GM12878 (cell line): ENCODE data around the gene MTHFS. TPM values are rescaled to one million over a fixed set of nuclear protein-coding genes. Genes with fewer than 3 reads are reported as not detected.

Source experiments
- ATAC-seq: fragments of 200-7000 bp; cut with Tn5 transposase; 3 replicates; pipeline ENCODE4 v1.9.1; 2020; ENCODE audit warnings: mild to moderate bottlenecking, moderate library complexity
- BruUV-seq: library from RNA; stranded (reverse); fragments of 400-500 nt; replicated peaks from 2 replicates; lab custom pipeline; 2021; lab: Mats Ljungman, UMichigan
- CTCF ChIA-PET: fragments of 300-600 bp; sonication (Branson Sonifier 250); formaldehyde crosslinking; extraction: SDS; loops from one replicate; lab custom pipeline; 2021; ENCODE audit warnings: inconsistent platforms; lab: Yijun Ruan, JAX
- POLR2A ChIA-PET: fragments of 350-600 bp; formaldehyde crosslinking; extraction: SDS; loops from one replicate; lab custom pipeline; 2021; ENCODE audit warnings: inconsistent platforms; lab: Charles Lee
- RAD21 ChIA-PET: fragments of 300-600 bp; sonication (Branson Sonifier 250); formaldehyde crosslinking; loops from one replicate; lab custom pipeline; 2023; ENCODE audit warnings: antibody characterized with exemption; ENCODE audit not compliant: unreplicated experiment; lab: Charles Lee
- SMC1A ChIA-PET: fragments of 300-600 bp; sonication (Branson Sonifier 250); formaldehyde crosslinking; loops from one replicate; lab custom pipeline; 2023; ENCODE audit not compliant: unreplicated experiment, uncharacterized antibody; lab: Charles Lee
- DNase-seq: peaks from one replicate; pipeline ENCODE4 v3.0.0-alpha.2; 2011; ENCODE audit warnings: low read depth, low spot score
- FAIRE-seq: peaks from 3 replicates; lab custom pipeline; 2011; peaks lifted over from hg19 to GRCh38; lab: Jason Lieb, UNC
- H2AFZ ChIP-seq: 2 replicates; pipeline ENCODE4 v1.6.0; 2011; ENCODE audit warnings: low read depth, low read length, control low read depth; ENCODE audit not compliant: control insufficient read depth
- H3K27ac ChIP-seq: 2 replicates; pipeline ENCODE4 v1.5.1; 2011; ENCODE audit warnings: control low read depth; ENCODE audit not compliant: control insufficient read depth, insufficient read depth
- H3K27me3 ChIP-seq, 2 experiments: replicated peaks in 1 of 2; 2 replicates each; pipeline versions ENCODE4 v1.6.0 to v1.6.1; 2011; ENCODE audit warnings: low read length in 1 of 2; ENCODE audit not compliant: control insufficient read depth in 2 of 2, insufficient read depth in 2 of 2
- H3K36me3 ChIP-seq, 2 experiments: 2 replicates each; pipeline ENCODE4 v1.5.1; 2011; ENCODE audit warnings: low read length in 1 of 2; ENCODE audit not compliant: control insufficient read depth in 2 of 2, insufficient read depth in 2 of 2
- H3K4me1 ChIP-seq: 2 replicates; pipeline ENCODE4 v1.6.1; 2011; ENCODE audit warnings: mild to moderate bottlenecking, low read length, moderate library complexity, mixed read lengths; ENCODE audit not compliant: control insufficient read depth, insufficient read depth
- H3K4me2 ChIP-seq: 2 replicates; pipeline ENCODE4 v1.6.0; 2011; ENCODE audit warnings: control low read depth; ENCODE audit not compliant: control insufficient read depth, insufficient read depth
- H3K4me3 ChIP-seq: fragments of 200-600 bp; sonication (generic); 2 replicates; pipeline ENCODE4 v1.5.1; 2016
- H3K79me2 ChIP-seq: 2 replicates; pipeline ENCODE4 v1.6.0; 2011; ENCODE audit warnings: low read length; ENCODE audit not compliant: control insufficient read depth, insufficient read depth
- H3K9ac ChIP-seq: 2 replicates; pipeline ENCODE4 v1.8.0; 2011; ENCODE audit warnings: low read length, control low read depth, mixed read lengths; ENCODE audit not compliant: control insufficient read depth, insufficient read depth
- H3K9me3 ChIP-seq: replicated peaks from 3 replicates; pipeline ENCODE4 v1.5.1; 2011; ENCODE audit warnings: mild to moderate bottlenecking, low read length; ENCODE audit not compliant: control insufficient read depth, insufficient read depth
- H4K20me1 ChIP-seq: 2 replicates; pipeline ENCODE4 v1.6.0; 2011; ENCODE audit not compliant: control insufficient read depth, insufficient read depth
- ATF7 ChIP-seq: fragments of 450-650 bp; IDR thresholded peaks from 2 replicates; pipeline ENCODE4 v1.6.1; 2016; ENCODE audit warnings: low read depth, mild to moderate bottlenecking
- CREM ChIP-seq: IDR thresholded peaks from 2 replicates; pipeline ENCODE4 v1.6.1; 2014; ENCODE audit warnings: antibody characterized with exemption, low read depth
- EGR1 ChIP-seq, 2 experiments: IDR thresholded peaks; 1 replicate in 1 of 2; 2 replicates in 1 of 2; pipeline ENCODE4 v1.6.1; 2011 to 2012; ENCODE audit warnings: low read depth in 2 of 2, low read length in 2 of 2, borderline replicate concordance in 1 of 2, mild to moderate bottlenecking in 1 of 2, moderate library complexity in 1 of 2
- ESRRA ChIP-seq: IDR thresholded peaks from 2 replicates; pipeline ENCODE4 v1.6.1; 2012; ENCODE audit warnings: mild to moderate bottlenecking, low read length, improper control_type of control experiment
- HDGF ChIP-seq: fragments of 450-650 bp; IDR thresholded peaks from 2 replicates; pipeline ENCODE4 v1.6.1; 2016; ENCODE audit warnings: antibody characterized with exemption
- KLF5 ChIP-seq: fragments of 450-650 bp; IDR thresholded peaks from 2 replicates; pipeline ENCODE4 v1.6.1; 2014; ENCODE audit warnings: mild to moderate bottlenecking; ENCODE audit not compliant: partially characterized antibody
- MEF2A ChIP-seq: IDR thresholded peaks from 2 replicates; pipeline ENCODE4 v1.6.1; 2011; ENCODE audit warnings: low read depth, mild to moderate bottlenecking, low read length, moderate library complexity; ENCODE audit not compliant: insufficient read depth
- MYB ChIP-seq: fragments of 150-350 bp; IDR thresholded peaks from 2 replicates; pipeline ENCODE4 v1.6.1; 2014; ENCODE audit warnings: mild to moderate bottlenecking, low read depth, low read length, borderline replicate concordance
- MYC ChIP-seq: IDR thresholded peaks from 2 replicates; pipeline ENCODE4 v1.6.1; 2011; ENCODE audit warnings: mild to moderate bottlenecking, low read length, moderate library complexity, inconsistent platforms; ENCODE audit not compliant: insufficient read depth, insufficient replicate concordance, insufficient read length, severe bottlenecking
- RBBP5 ChIP-seq: fragments of 200-600 bp; sonication (generic); conservative IDR thresholded peaks from 2 replicates; pipeline ENCODE4 v1.6.1; 2016
- SMAD1 ChIP-seq: fragments of 450-650 bp; IDR thresholded peaks from 2 replicates; pipeline ENCODE4 v1.6.1; 2018; ENCODE audit warnings: mild to moderate bottlenecking, low read depth; ENCODE audit not compliant: partially characterized antibody
- ZBED1 ChIP-seq: IDR thresholded peaks from 2 replicates; pipeline ENCODE4 v1.6.1; 2016; ENCODE audit warnings: borderline replicate concordance
- WGBS: methylation state at CpG from one replicate; pipeline ENCODE4 v1.1.6; 2016; ENCODE audit warnings: low lambda C conversion rate; ENCODE audit not compliant: insufficient replicate concordance, insufficient coverage; ENCODE audit errors: missing lambda C conversion rate; 5-methylcytosine and 5-hydroxymethylcytosine counted together
- in situ Hi-C: fragments of 300-500 bp; cut with MboI; formaldehyde crosslinking; loops from 9 replicates; pipeline ENCODE4 v1.14.3; 2018; ENCODE audit warnings: mixed read lengths
- intact Hi-C: fragments of 100-400 bp; cut with micrococcal nuclease; formaldehyde crosslinking; loops from one replicate; pipeline ENCODE4 v1.14.2; 2022; ENCODE audit not compliant: unreplicated experiment
- polyA plus RNA-seq, 11 experiments: library from polyadenylated mRNA; depleted of rRNA in 4 of 11; unstranded in 6 of 11; stranded (reverse) in 5 of 11; fragments of >200 nt; fragmentation: Nextera tagmentation in 4 of 11; fragmentation: Illumina TruSeq in 1 of 11; extraction: Ambion mirVana in 4 of 11; extraction: Trizol in 1 of 11; gene quantifications; 1 replicate in 1 of 11; 2 replicates in 10 of 11; pipeline versions ENCODE4 v1.2.1 to v1.2.3, GENCODE V29; 2011 to 2016; ENCODE audit warnings: inconsistent platforms in 2 of 11, missing spikeins in 2 of 11, low read depth in 1 of 11
- total RNA-seq, 4 experiments: library from RNA; depleted of rRNA in 3 of 4; stranded (reverse); fragments of >200 nt in 3 of 4; fragmentation: Illumina TruSeq in 1 of 4; extraction: Trizol in 1 of 4; gene quantifications; 2 replicates each; pipeline versions ENCODE4 v1.2.1 to v1.2.3, GENCODE V29; 2013 to 2021
- TF ChIP-seq, protein P1 (sequence below): IDR thresholded peaks from 2 replicates; pipeline ENCODE4 v1.6.1; 2011; ENCODE audit warnings: borderline replicate concordance, low read depth, mild to moderate bottlenecking, moderate library complexity, mixed read lengths, low read length; ENCODE audit not compliant: insufficient read depth; ENCODE audit errors: extremely low read length
- TF ChIP-seq, protein P2 (sequence below): IDR thresholded peaks from 2 replicates; pipeline ENCODE4 v1.6.1; 2011; ENCODE audit warnings: mild to moderate bottlenecking, low read depth, low read length, moderate library complexity; ENCODE audit not compliant: insufficient replicate concordance
- TF ChIP-seq, protein P3 (sequence below): fragments of 450-650 bp; IDR thresholded peaks from 2 replicates; pipeline ENCODE4 v1.6.1; 2016; ENCODE audit warnings: mild to moderate bottlenecking
- TF ChIP-seq, protein P4 (sequence below): fragments of 150-350 bp; IDR thresholded peaks from 2 replicates; pipeline ENCODE4 v1.6.1; 2014; ENCODE audit warnings: mild to moderate bottlenecking, low read depth, low read length

MTHFS gene
- total and polyA plus RNA-seq, 10 of the 15 experiments (the other 5 are each of a cell fraction or from before 2014, with no cell fraction given), result 14.0 to 81.9 (median 31.8) TPM

DNA sequence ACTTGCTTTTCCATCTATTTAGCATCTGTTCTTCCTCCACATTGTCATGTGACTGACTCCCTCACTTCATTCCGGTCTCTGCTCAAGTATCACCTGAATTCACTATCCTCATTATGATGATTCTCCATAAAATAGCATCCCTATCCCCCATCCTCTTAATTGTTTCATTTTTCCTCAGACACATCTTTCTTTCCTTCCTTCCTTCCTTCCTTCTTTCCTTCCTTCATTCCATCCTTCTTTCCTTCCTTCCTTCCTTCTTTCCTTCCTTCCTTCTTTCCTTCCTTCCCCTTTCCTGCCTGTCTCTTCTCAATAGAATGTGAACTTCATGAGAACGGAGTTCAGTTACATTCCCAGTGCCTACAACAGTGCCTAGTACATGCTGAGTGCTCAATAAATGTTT lies 32.6 kb upstream of the MTHFS start:
- ATAC-seq, result no peak
- DNase-seq, result no peak
- H3K27ac ChIP-seq, result no peak overlapping the region
- no peak for FAIRE-seq
- RAD21 ChIA-PET, result no interaction called here
- BruUV-seq, result no TSS peak
- H3K36me3 ChIP-seq, result no peaks in the 10 kb centered on the region
- no peak for TF ChIP-seq ESRRA
- no peak for TF ChIP-seq EGR1 (IDR thresholded peaks at IDR 0.05; ENCODE audit: borderline replicate concordance in 1 of 2, low read depth in 2 of 2, low read length in 2 of 2)
- TF ChIP-seq, protein P1, sequence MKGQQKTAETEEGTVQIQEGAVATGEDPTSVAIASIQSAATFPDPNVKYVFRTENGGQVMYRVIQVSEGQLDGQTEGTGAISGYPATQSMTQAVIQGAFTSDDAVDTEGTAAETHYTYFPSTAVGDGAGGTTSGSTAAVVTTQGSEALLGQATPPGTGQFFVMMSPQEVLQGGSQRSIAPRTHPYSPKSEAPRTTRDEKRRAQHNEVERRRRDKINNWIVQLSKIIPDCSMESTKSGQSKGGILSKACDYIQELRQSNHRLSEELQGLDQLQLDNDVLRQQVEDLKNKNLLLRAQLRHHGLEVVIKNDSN, result no peak
- no peak for TF ChIP-seq RBBP5
- TF ChIP-seq CREM, result no peak
- TF ChIP-seq SMAD1, result no peak
- TF ChIP-seq, protein P2, sequence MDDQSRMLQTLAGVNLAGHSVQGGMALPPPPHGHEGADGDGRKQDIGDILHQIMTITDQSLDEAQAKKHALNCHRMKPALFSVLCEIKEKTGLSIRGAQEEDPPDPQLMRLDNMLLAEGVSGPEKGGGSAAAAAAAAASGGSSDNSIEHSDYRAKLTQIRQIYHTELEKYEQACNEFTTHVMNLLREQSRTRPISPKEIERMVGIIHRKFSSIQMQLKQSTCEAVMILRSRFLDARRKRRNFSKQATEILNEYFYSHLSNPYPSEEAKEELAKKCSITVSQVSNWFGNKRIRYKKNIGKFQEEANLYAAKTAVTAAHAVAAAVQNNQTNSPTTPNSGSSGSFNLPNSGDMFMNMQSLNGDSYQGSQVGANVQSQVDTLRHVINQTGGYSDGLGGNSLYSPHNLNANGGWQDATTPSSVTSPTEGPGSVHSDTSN, result no peak
- TF ChIP-seq, protein P3, sequence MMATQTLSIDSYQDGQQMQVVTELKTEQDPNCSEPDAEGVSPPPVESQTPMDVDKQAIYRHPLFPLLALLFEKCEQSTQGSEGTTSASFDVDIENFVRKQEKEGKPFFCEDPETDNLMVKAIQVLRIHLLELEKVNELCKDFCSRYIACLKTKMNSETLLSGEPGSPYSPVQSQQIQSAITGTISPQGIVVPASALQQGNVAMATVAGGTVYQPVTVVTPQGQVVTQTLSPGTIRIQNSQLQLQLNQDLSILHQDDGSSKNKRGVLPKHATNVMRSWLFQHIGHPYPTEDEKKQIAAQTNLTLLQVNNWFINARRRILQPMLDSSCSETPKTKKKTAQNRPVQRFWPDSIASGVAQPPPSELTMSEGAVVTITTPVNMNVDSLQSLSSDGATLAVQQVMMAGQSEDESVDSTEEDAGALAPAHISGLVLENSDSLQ, result no peak
- no peak for TF ChIP-seq MEF2A
- TF ChIP-seq, protein P4, sequence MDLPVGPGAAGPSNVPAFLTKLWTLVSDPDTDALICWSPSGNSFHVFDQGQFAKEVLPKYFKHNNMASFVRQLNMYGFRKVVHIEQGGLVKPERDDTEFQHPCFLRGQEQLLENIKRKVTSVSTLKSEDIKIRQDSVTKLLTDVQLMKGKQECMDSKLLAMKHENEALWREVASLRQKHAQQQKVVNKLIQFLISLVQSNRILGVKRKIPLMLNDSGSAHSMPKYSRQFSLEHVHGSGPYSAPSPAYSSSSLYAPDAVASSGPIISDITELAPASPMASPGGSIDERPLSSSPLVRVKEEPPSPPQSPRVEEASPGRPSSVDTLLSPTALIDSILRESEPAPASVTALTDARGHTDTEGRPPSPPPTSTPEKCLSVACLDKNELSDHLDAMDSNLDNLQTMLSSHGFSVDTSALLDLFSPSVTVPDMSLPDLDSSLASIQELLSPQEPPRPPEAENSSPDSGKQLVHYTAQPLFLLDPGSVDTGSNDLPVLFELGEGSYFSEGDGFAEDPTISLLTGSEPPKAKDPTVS, result no peak
- no peak for TF ChIP-seq MYC
- TF ChIP-seq MYB, result no peak
- no peak for TF ChIP-seq HDGF
- no peak for TF ChIP-seq ATF7
- no peak for TF ChIP-seq ZBED1
- TF ChIP-seq KLF5, result no peak
- 66% methylated on average over 2 of the region's 2 CpGs for WGBS
- no peak overlapping the region for H2AFZ ChIP-seq
- intact Hi-C loops, result no loop called here
- H3K4me2 ChIP-seq, result no peak overlapping the region
- no peak overlapping the region for H3K4me3 ChIP-seq
- POLR2A ChIA-PET, result no interaction called here
- in situ Hi-C loops, result no loop called here
- SMC1A ChIA-PET, result no interaction called here
- H3K4me1 ChIP-seq, result no peaks in the 10 kb centered on the region
- H3K27me3 ChIP-seq, result no peaks in the 10 kb centered on the region
- CTCF ChIA-PET, result no interaction called here
- H3K9ac ChIP-seq, result no peak overlapping the region
- no peaks in the 10 kb centered on the region for H3K79me2 ChIP-seq
- H3K9me3 ChIP-seq, result peaks cover 2% of the 10 kb centered on the region; the same call in 2 of the 3 replicates
- H4K20me1 ChIP-seq, result no peaks in the 10 kb centered on the region
